Left lung (tissue), 10 donors: Measurements from ENCODE around the gene UBQLN3. TPM values are rescaled to one million over a fixed set of nuclear protein-coding genes. Genes with fewer than 3 reads are reported as not detected.

Experiments
- ATAC-seq: fragments of 200-7000 bp; cut with Tn5 transposase; one replicate; pipeline ENCODE4 v1.9.1; 2020; ENCODE audit warnings: moderate library complexity
- DNase-seq, 4 donors: peaks; one replicate each; pipeline ENCODE4 v3.0.0-alpha.2; 2013 to 2020
- H3K27ac ChIP-seq, 2 donors: fragments of 200-600 bp; sonication (generic) in 1 of 2; one replicate each; pipeline versions ENCODE4 v1.5.0 to v1.8.0; 2020 to 2021
- H3K27me3 ChIP-seq, 2 donors: fragments of 200-600 bp; sonication (generic) in 1 of 2; one replicate each; pipeline versions ENCODE4 v1.5.0 to v1.8.0; 2020 to 2021
- H3K36me3 ChIP-seq, 2 donors: fragments of 200-600 bp; sonication (generic) in 1 of 2; one replicate each; pipeline versions ENCODE4 v1.5.0 to v1.8.0; 2020 to 2021
- H3K4me1 ChIP-seq, 2 donors: fragments of 200-600 bp; one replicate each; pipeline ENCODE4 v1.8.0; 2021
- H3K4me3 ChIP-seq, 2 donors: fragments of 200-600 bp; sonication (generic) in 1 of 2; one replicate each; pipeline versions ENCODE4 v1.5.0 to v1.8.0; 2020 to 2021; ENCODE audit warnings: mild to moderate bottlenecking in 1 of 2
- H3K9me3 ChIP-seq, 2 donors: fragments of 200-600 bp; sonication (generic) in 1 of 2; one replicate each; pipeline versions ENCODE4 v1.5.0 to v1.8.0; 2020 to 2021
- CTCF ChIP-seq, 2 donors: fragments of 200-600 bp; sonication (generic) in 1 of 2; IDR thresholded peaks; one replicate each; pipeline versions ENCODE4 v1.5.0 to v1.8.0; 2021; ENCODE audit warnings: antibody characterized with exemption in 2 of 2
- intact Hi-C, 2 donors: fragments of 100-400 bp; cut with DNase I; formaldehyde crosslinking; loops; one replicate each; pipeline versions ENCODE4 v1.11.2 to v1.14.2; 2022
- polyA plus RNA-seq, 6 donors: library from polyadenylated mRNA; unstranded; fragments of 120-200 nt; gene quantifications; one replicate each; pipeline ENCODE4 v1.2.1, GENCODE V29; 2013; ENCODE audit not compliant: insufficient read length in 6 of 6
- total RNA-seq, 2 donors: library from RNA; stranded (reverse); fragmentation: NEBNext Ultra II Directional; extraction: Animal tissue kit (Norgen Biotek cat#: 25700); gene quantifications; one replicate each; pipeline ENCODE4 v1.2.1, GENCODE V29; 2021
- donor health status: DM: no; HTN: yes; CAD: no.
- donor health status: DM: no; HTN: no; CAD: no.

The UBQLN3 gene
- total and polyA plus RNA-seq, 8 donors: 0.06 to 0.37 (median 0.23) TPM; not detected in 5

DNA sequence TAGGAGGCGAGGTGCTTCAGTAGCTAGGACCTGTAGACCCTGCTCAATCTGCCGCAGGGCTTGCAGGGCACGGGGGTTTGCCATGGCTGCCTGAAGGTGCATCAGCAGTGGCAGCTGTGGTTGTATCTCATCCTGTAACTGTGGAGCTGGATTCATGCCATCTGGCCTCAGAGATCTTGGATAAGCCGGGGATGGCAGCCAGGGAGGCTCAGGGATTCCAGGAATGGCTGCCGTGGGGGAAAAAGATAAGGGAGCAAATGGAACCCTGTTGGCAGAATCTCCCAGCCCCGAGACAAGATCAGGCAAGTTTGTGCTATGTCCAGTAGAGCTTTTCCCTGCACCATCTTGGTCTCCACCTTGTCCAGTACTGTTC, 1.8 kb downstream of the UBQLN3 start:
- no peak for TF ChIP-seq CTCF (IDR thresholded peaks at IDR 0.05)
- ATAC-seq (no peak), DNase-seq (no peak)
- no peaks in the 10 kb centered on the region for H3K9me3 ChIP-seq
- no peak overlapping the region for H3K4me3 ChIP-seq
- no peaks in the 10 kb centered on the region for H3K27me3 ChIP-seq
- no peak overlapping the region for H3K27ac ChIP-seq
- intact Hi-C loops: no loop called here
- H3K4me1 ChIP-seq: no peaks in the 10 kb centered on the region
- H3K36me3 ChIP-seq: no peaks in the 10 kb centered on the region

DNA sequence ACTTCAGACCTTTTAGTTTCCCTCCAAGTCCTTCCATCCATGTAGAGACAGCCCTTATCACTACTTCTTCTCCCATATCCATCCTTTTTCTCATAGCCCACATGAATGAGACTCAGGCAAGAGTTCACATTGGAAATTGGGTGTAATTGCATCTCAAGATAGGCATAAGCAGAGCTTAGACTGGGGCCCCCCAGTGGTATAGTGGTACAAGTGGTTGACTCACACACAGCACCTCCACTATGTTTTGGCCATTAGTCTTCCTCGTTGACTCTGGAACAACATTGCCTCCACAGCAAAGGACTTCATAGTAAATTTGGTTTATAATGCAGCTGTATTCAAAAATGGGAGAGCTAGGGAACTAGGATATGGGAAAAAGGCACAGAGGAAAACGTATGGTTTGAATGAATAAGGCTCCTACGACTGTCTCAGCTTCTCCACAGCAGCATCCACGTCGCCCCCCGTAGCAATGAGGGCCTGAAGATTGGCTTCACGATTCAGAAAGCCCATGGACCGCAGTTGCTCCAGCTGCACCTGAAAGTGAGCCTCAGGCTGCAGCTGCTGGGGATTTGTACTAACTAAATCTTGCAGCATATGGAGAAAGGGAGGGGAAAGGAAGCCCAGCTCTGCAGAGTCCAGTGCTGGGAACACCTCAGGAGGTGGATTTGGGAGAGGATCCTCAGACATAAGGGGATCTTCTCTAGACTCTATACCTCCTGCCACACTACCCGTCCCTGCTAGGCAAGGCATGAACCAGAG, 2.4 kb downstream of the UBQLN3 start:
- no peak overlapping the region for H3K4me3 ChIP-seq
- no peaks in the 10 kb centered on the region for H3K27me3 ChIP-seq
- H3K27ac ChIP-seq: no peak overlapping the region
- H3K4me1 ChIP-seq: no peaks in the 10 kb centered on the region
- no peaks in the 10 kb centered on the region for H3K9me3 ChIP-seq
- no peaks in the 10 kb centered on the region for H3K36me3 ChIP-seq
- intact Hi-C loops: no loop called here
- TF ChIP-seq CTCF (IDR thresholded peaks at IDR 0.05): no peak
- DNase-seq (peak in 1 of 4 donors; percentile 42), ATAC-seq (no peak)

- intact Hi-C loops: no loop called here
- no peak for ATAC-seq
- H3K4me3 ChIP-seq: no peak overlapping the region
- H3K27ac ChIP-seq: no peak overlapping the region
- H3K4me1 ChIP-seq: no peaks in the 10 kb centered on the region
- no peaks in the 10 kb centered on the region for H3K27me3 ChIP-seq
- no peaks in the 10 kb centered on the region for H3K36me3 ChIP-seq
- no peak for TF ChIP-seq CTCF (IDR thresholded peaks at IDR 0.05)
- DNase-seq: no peak
- no peaks in the 10 kb centered on the region for H3K9me3 ChIP-seq
Observed at GRCh38 chr11:5505363-5506048, 4.3 kb downstream of the UBQLN3 start.

DNA sequence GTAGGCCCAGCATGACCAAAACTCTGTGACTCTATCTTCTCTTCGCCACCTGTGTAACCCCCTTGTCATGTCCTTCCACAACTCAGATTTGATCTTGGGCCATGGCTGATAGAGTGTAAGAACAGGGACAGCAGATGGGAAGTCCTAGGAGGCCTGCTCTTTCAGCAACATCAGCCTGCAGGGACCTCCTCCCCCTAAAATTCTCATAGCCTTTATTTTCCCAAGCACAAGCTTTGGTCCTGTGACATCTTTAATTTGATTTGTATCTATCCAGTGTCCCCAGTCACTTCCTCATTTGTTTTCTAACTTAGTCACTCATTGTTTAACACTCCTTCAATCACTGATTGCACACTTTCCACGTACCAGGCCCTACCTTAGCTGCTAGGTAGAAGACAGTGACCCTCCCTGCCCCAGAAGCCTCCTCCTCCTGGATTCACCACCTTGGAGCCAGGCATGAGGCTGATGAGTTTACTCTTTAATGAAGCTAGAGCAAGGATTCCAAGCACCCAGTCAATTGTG, 5.3 kb downstream of the UBQLN3 start:
- Histone ChIP-seq H3K27me3 (no peaks in the 10 kb centered on the region), H3K36me3 (no peaks in the 10 kb centered on the region), H3K27ac (no peak overlapping the region), H3K9me3 (no peaks in the 10 kb centered on the region), H3K4me1 (no peaks in the 10 kb centered on the region), H3K4me3 (no peak overlapping the region)
- DNase-seq (no peak), ATAC-seq (no peak)
- TF ChIP-seq CTCF (IDR thresholded peaks at IDR 0.05): no peak
- intact Hi-C loops: no loop called here

- TF ChIP-seq CTCF (IDR thresholded peaks at IDR 0.05): no peak
- intact Hi-C loops: no loop called here
- no peak for DNase-seq
- H3K27ac ChIP-seq: no peak overlapping the region
- H3K4me3 ChIP-seq: no peak overlapping the region
- H3K27me3 ChIP-seq: no peaks in the 10 kb centered on the region
- no peaks in the 10 kb centered on the region for H3K9me3 ChIP-seq
- H3K4me1 ChIP-seq: no peaks in the 10 kb centered on the region
- no peak for ATAC-seq
- H3K36me3 ChIP-seq: no peaks in the 10 kb centered on the region
Observed at GRCh38 chr11:5500393-5500801, 9.4 kb downstream of the UBQLN3 start.
